ENCODE measurements around the gene FREM3.

- TF ChIP-seq CTCF (IDR thresholded peaks at IDR 0.05): no peak
- no peak for TF ChIP-seq POLR2A (IDR thresholded peaks at IDR 0.05)
Measured at GRCh38 chr4:143564472-143564871, 136.0 kb downstream of the FREM3 start.
